HepG2 (cell line): ENCODE results near the gene IPO13. TPM values are rescaled to one million over a fixed set of nuclear protein-coding genes. Genes with fewer than 3 reads are reported as not detected.
A peak's percentile ranks its signal among the peaks of the same experiment; 100 is the strongest.

Experiments
- DR1 ChIP-seq: sonication (generic); formaldehyde crosslinking; IDR thresholded peaks from 2 replicates; pipeline ENCODE4 v1.8.0; 2021; ENCODE audit warnings: mild to moderate bottlenecking, missing genetic modification reagents, inconsistent platforms
- E2F5 ChIP-seq: sonication (generic); formaldehyde crosslinking; conservative IDR thresholded peaks from 2 replicates; pipeline ENCODE4 v1.4.0; 2020; ENCODE audit warnings: missing genetic modification reagents
- LBX2 ChIP-seq: sonication (generic); formaldehyde crosslinking; IDR thresholded peaks from 2 replicates; pipeline ENCODE4 v1.5.0; 2020; ENCODE audit warnings: missing genetic modification reagents, mild to moderate bottlenecking, borderline replicate concordance
- MTF1 ChIP-seq: sonication (generic); formaldehyde crosslinking; IDR thresholded peaks from 2 replicates; pipeline ENCODE4 v1.5.0; 2020; ENCODE audit warnings: missing genetic modification reagents
- NFE2L1 ChIP-seq: sonication (generic); formaldehyde crosslinking; IDR thresholded peaks from 2 replicates; pipeline ENCODE4 v1.4.0; 2020; ENCODE audit warnings: missing genetic modification reagents, mild to moderate bottlenecking, borderline replicate concordance
- NFIC ChIP-seq: IDR thresholded peaks from 2 replicates; pipeline ENCODE4 v1.6.1; 2012; ENCODE audit warnings: mild to moderate bottlenecking, low read length, inconsistent platforms
- SNAPC4 ChIP-seq: sonication (generic); formaldehyde crosslinking; IDR thresholded peaks from 2 replicates; pipeline ENCODE4 v1.4.0; 2020; ENCODE audit warnings: mild to moderate bottlenecking, missing genetic modification reagents
- TRIM22 ChIP-seq: fragments of 450-650 bp; IDR thresholded peaks from 2 replicates; pipeline ENCODE4 v1.6.1; 2017
- ZBTB7A ChIP-seq: sonication (generic); formaldehyde crosslinking; IDR thresholded peaks from 2 replicates; pipeline ENCODE4 v1.8.0; 2022; ENCODE audit warnings: mild to moderate bottlenecking, missing genetic modification reagents
- ZFP37 ChIP-seq: sonication (generic); formaldehyde crosslinking; IDR thresholded peaks from 2 replicates; pipeline ENCODE4 v1.4.0; 2020; ENCODE audit warnings: missing genetic modification reagents, borderline replicate concordance
- ZNF282 ChIP-seq: fragments of 450-650 bp; IDR thresholded peaks from 2 replicates; pipeline ENCODE4 v1.6.1; 2018; ENCODE audit not compliant: partially characterized antibody
- ZNF354B ChIP-seq: sonication (generic); formaldehyde crosslinking; IDR thresholded peaks from 2 replicates; pipeline ENCODE4 v1.8.0; 2022; ENCODE audit warnings: mild to moderate bottlenecking, missing genetic modification reagents
- ZNF605 ChIP-seq: sonication (generic); formaldehyde crosslinking; IDR thresholded peaks from 2 replicates; pipeline ENCODE4 v1.8.0; 2022; ENCODE audit warnings: mild to moderate bottlenecking, missing genetic modification reagents
- ZNF614 ChIP-seq: IDR thresholded peaks from 2 replicates; pipeline ENCODE4 v1.6.1; 2018; ENCODE audit warnings: missing biosample characterization, missing genetic modification reagents, inconsistent platforms, borderline replicate concordance
- ZNF709 ChIP-seq: sonication (generic); formaldehyde crosslinking; IDR thresholded peaks from 2 replicates; pipeline ENCODE4 v1.5.0; 2020; ENCODE audit warnings: mild to moderate bottlenecking, missing genetic modification reagents
- ZSCAN31 ChIP-seq: sonication (generic); formaldehyde crosslinking; IDR thresholded peaks from 2 replicates; pipeline ENCODE4 v1.5.0; 2020; ENCODE audit warnings: low read depth, mild to moderate bottlenecking, missing genetic modification reagents
- polyA plus RNA-seq, 8 experiments: library from polyadenylated mRNA; depleted of rRNA in 3 of 8; stranded (reverse) in 7 of 8; unstranded in 1 of 8; fragments of >200 nt; fragmentation: Illumina TruSeq in 4 of 8; extraction: Trizol in 4 of 8; gene quantifications; 2 replicates each; pipeline versions ENCODE4 v1.2.1 to v1.2.3, GENCODE V29; 2011 to 2016; ENCODE audit warnings: low read depth in 4 of 8, missing spikeins in 1 of 8, mixed read lengths in 1 of 8; ENCODE audit not compliant: insufficient read depth in 1 of 8
- total RNA-seq, 5 experiments: library from RNA; depleted of rRNA; stranded (reverse); fragments of >200 nt; fragmentation: Illumina TruSeq; extraction: Trizol; gene quantifications; 2 replicates each; pipeline ENCODE4 v1.2.3, GENCODE V29; 2016; ENCODE audit warnings: low read depth in 1 of 5
- TF ChIP-seq, protein P1 (sequence below): IDR thresholded peaks from 2 replicates; pipeline ENCODE4 v1.6.1; 2012; ENCODE audit warnings: low read depth, low read length, improper control_type of control experiment
- TF ChIP-seq, protein P2 (sequence below): conservative IDR thresholded peaks from 2 replicates; pipeline ENCODE4 v1.6.1; 2018; ENCODE audit warnings: missing genetic modification reagents

IPO13 gene
- total and polyA plus RNA-seq, 2 of the 13 experiments (the other 11 are each of a cell fraction or from before 2014, with no cell fraction given), result 12.9 to 15.6 TPM

DNA sequence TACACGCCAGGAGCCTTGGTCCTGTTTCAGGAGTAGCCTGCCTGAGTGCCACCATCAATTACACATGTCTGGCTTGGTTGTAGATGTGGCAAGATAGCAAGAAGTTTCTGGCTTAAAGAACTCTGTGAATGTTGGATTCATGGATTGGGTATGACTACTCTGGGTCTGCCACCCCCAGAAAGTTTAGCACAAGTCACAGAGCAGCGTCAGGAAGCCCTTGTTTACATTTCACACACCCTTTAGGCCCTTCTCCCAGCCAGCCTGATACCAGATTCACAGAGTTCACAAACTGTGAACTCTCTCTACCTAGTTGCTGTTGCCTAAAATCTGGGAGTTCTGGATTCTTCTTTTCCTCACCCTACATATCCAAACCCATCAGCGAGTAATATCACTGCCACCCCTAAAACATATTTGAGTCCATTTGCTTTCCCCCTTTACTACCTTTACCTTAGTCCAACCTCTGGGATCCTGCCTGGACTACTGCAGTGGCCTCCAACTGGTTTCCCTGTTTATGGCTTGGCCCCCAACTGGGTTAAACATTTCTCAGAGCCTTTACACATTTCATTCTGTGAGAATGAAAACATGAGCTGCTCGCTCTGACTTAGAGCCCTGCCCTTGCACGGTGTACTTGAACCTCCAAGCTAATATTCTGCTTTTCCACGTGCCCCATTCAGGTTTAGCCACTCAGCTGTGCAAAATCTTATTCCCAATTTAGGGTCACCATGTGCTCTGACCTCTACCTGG lies 40.6 kb downstream of the IPO13 start (continued):
- no peak for TF ChIP-seq DR1 (CRISPR knock-in tag)
- TF ChIP-seq ZNF709 (CRISPR knock-in tag), result no peak
- TF ChIP-seq ZFP37 (CRISPR knock-in tag), result peak; percentile 53; the same call in 1 of the 2 replicates
- TF ChIP-seq ZBTB7A (CRISPR knock-in tag), result no peak
- no peak for TF ChIP-seq MTF1 (CRISPR knock-in tag)
- no peak; the same call in 1 of the 2 replicates for TF ChIP-seq SNAPC4 (CRISPR knock-in tag)
- 0 out of 2 replicates have a peak, but pooled peaks have one; percentile 20 for TF ChIP-seq ZNF614
- 0 out of 2 replicates have a peak, but pooled peaks have one; percentile 20 for TF ChIP-seq NFIC
- TF ChIP-seq ZNF282, result no peak
- TF ChIP-seq ZNF605 (CRISPR knock-in tag), result peak; percentile 47; the same call in 1 of the 2 replicates
- TF ChIP-seq, protein P1, sequence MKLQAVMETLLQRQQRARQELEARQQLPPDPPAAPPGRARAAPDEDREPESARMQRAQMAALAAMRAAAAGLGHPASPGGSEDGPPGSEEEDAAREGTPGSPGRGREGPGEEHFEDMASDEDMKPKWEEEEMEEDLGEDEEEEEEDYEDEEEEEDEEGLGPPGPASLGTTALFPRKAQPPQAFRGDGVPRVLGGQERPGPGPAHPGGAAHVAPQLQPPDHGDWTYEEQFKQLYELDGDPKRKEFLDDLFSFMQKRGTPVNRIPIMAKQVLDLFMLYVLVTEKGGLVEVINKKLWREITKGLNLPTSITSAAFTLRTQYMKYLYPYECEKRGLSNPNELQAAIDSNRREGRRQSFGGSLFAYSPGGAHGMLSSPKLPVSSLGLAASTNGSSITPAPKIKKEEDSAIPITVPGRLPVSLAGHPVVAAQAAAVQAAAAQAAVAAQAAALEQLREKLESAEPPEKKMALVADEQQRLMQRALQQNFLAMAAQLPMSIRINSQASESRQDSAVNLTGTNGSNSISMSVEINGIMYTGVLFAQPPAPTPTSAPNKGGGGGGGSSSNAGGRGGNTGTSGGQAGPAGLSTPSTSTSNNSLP, result no peak
- TF ChIP-seq E2F5 (CRISPR knock-in tag), result no peak
- TF ChIP-seq, protein P2, sequence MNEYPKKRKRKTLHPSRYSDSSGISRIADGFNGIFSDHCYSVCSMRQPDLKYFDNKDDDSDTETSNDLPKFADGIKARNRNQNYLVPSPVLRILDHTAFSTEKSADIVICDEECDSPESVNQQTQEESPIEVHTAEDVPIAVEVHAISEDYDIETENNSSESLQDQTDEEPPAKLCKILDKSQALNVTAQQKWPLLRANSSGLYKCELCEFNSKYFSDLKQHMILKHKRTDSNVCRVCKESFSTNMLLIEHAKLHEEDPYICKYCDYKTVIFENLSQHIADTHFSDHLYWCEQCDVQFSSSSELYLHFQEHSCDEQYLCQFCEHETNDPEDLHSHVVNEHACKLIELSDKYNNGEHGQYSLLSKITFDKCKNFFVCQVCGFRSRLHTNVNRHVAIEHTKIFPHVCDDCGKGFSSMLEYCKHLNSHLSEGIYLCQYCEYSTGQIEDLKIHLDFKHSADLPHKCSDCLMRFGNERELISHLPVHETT, result 0 out of 2 replicates have a peak, but pooled peaks have one; percentile 34
- TF ChIP-seq NFE2L1, result no peak
- 0 out of 2 replicates have a peak, but pooled peaks have one; percentile 45 for TF ChIP-seq ZSCAN31 (CRISPR knock-in tag)
- no peak for TF ChIP-seq ZNF354B
- TF ChIP-seq TRIM22, result no peak
- no peak for TF ChIP-seq LBX2 (CRISPR knock-in tag)
